HUES6 (cell line): ENCODE results near the gene EPGN.

Experiments used
- H3K27ac ChIP-seq: 2 replicates; pipeline ENCODE4 v1.7.0; 2013; ENCODE audit warnings: low read depth, mild to moderate bottlenecking, low read length, inconsistent platforms
- H3K27me3 ChIP-seq: 2 replicates; pipeline ENCODE4 v1.6.1; 2013; ENCODE audit warnings: low read length; ENCODE audit not compliant: control insufficient read depth, insufficient read depth
- H3K36me3 ChIP-seq: 2 replicates; pipeline ENCODE4 v1.6.1; 2013; ENCODE audit warnings: low read length; ENCODE audit not compliant: control insufficient read depth, insufficient read depth
- H3K4me1 ChIP-seq: 2 replicates; pipeline ENCODE4 v1.6.1; 2013; ENCODE audit warnings: low read length; ENCODE audit not compliant: control insufficient read depth, insufficient read depth
- H3K4me3 ChIP-seq: 2 replicates; pipeline ENCODE4 v1.5.1; 2013; ENCODE audit warnings: low read depth, low read length
- H3K9ac ChIP-seq: one replicate; pipeline ENCODE4 v1.6.1; 2013; ENCODE audit warnings: mild to moderate bottlenecking, low read length
- H3K9me3 ChIP-seq: 2 replicates; pipeline ENCODE4 v1.6.1; 2013; ENCODE audit warnings: low read depth, low read length; ENCODE audit not compliant: control insufficient read depth, insufficient read depth

Gene EPGN

GRCh38 chr4:74283614-74284013 lies 24.7 kb upstream of the EPGN start:
- Histone ChIP-seq H3K27ac (no peak overlapping the region), H3K36me3 (no peaks in the 10 kb centered on the region), H3K9ac (no peak overlapping the region), H3K27me3 (no peaks in the 10 kb centered on the region), H3K4me1 (no peaks in the 10 kb centered on the region), H3K4me3 (no peak overlapping the region), H3K9me3 (no peaks in the 10 kb centered on the region)

- H3K4me1 ChIP-seq, result no peaks in the 10 kb centered on the region
- no peaks in the 10 kb centered on the region for H3K9me3 ChIP-seq
- no peak overlapping the region for H3K9ac ChIP-seq
- no peak overlapping the region for H3K4me3 ChIP-seq
- H3K27ac ChIP-seq, result no peak overlapping the region
- no peaks in the 10 kb centered on the region for H3K27me3 ChIP-seq
- H3K36me3 ChIP-seq, result no peaks in the 10 kb centered on the region
Observed at GRCh38 chr4:74284053-74284452, 24.2 kb upstream of the EPGN start.

GRCh38 chr4:74287164-74287563 lies 21.1 kb upstream of the EPGN start:
- H3K4me1 ChIP-seq, result no peaks in the 10 kb centered on the region
- no peak overlapping the region for H3K4me3 ChIP-seq
- no peaks in the 10 kb centered on the region for H3K9me3 ChIP-seq
- no peaks in the 10 kb centered on the region for H3K27me3 ChIP-seq
- no peak overlapping the region for H3K9ac ChIP-seq
- no peak overlapping the region for H3K27ac ChIP-seq
- no peaks in the 10 kb centered on the region for H3K36me3 ChIP-seq

GRCh38 chr4:74287791-74288190 lies 20.5 kb upstream of the EPGN start:
- Histone ChIP-seq H3K9ac (no peak overlapping the region), H3K27ac (no peak overlapping the region), H3K27me3 (no peaks in the 10 kb centered on the region), H3K9me3 (no peaks in the 10 kb centered on the region), H3K4me3 (no peak overlapping the region), H3K4me1 (no peaks in the 10 kb centered on the region), H3K36me3 (no peaks in the 10 kb centered on the region)

GRCh38 chr4:74291471-74291870 lies 16.8 kb upstream of the EPGN start:
- Histone ChIP-seq H3K27me3 (no peaks in the 10 kb centered on the region), H3K36me3 (no peaks in the 10 kb centered on the region), H3K9ac (no peak overlapping the region), H3K4me3 (no peak overlapping the region), H3K9me3 (no peaks in the 10 kb centered on the region), H3K27ac (no peak overlapping the region), H3K4me1 (no peaks in the 10 kb centered on the region)

- Histone ChIP-seq H3K27ac (no peak overlapping the region), H3K9me3 (no peaks in the 10 kb centered on the region), H3K4me3 (no peak overlapping the region)
Observed at GRCh38 chr4:74292111-74292870, 16.0 kb upstream of the EPGN start.

GRCh38 chr4:74293558-74293957 lies 14.7 kb upstream of the EPGN start:
- H3K36me3 ChIP-seq, result no peaks in the 10 kb centered on the region
- H3K9me3 ChIP-seq, result no peaks in the 10 kb centered on the region
- H3K9ac ChIP-seq, result no peak overlapping the region
- H3K4me3 ChIP-seq, result no peak overlapping the region
- no peaks in the 10 kb centered on the region for H3K4me1 ChIP-seq
- H3K27me3 ChIP-seq, result no peaks in the 10 kb centered on the region
- no peak overlapping the region for H3K27ac ChIP-seq

More at GRCh38 chr4:74292111-74292870, 16.0 kb upstream of the EPGN start:
- Histone ChIP-seq H3K27me3 (no peaks in the 10 kb centered on the region), H3K36me3 (no peaks in the 10 kb centered on the region), H3K9ac (no peak overlapping the region), H3K4me1 (no peaks in the 10 kb centered on the region)

- Histone ChIP-seq H3K27ac (no peak overlapping the region), H3K4me3 (no peak overlapping the region), H3K9ac (no peak overlapping the region), H3K27me3 (no peaks in the 10 kb centered on the region), H3K36me3 (no peaks in the 10 kb centered on the region), H3K4me1 (no peaks in the 10 kb centered on the region), H3K9me3 (no peaks in the 10 kb centered on the region)
Observed at GRCh38 chr4:74294681-74295080, 13.6 kb upstream of the EPGN start.

- Histone ChIP-seq H3K36me3 (no peaks in the 10 kb centered on the region), H3K9ac (no peak overlapping the region), H3K4me3 (no peak overlapping the region), H3K9me3 (no peaks in the 10 kb centered on the region), H3K27ac (no peak overlapping the region), H3K27me3 (no peaks in the 10 kb centered on the region), H3K4me1 (no peaks in the 10 kb centered on the region)
Observed at GRCh38 chr4:74297539-74297938, 10.7 kb upstream of the EPGN start.

- Histone ChIP-seq H3K4me1 (no peaks in the 10 kb centered on the region), H3K9ac (no peak overlapping the region), H3K36me3 (no peaks in the 10 kb centered on the region), H3K27ac (no peak overlapping the region), H3K4me3 (no peak overlapping the region), H3K27me3 (no peaks in the 10 kb centered on the region), H3K9me3 (no peaks in the 10 kb centered on the region)
Observed at GRCh38 chr4:74304095-74304625, 4.1 kb upstream of the EPGN start.

- H3K27me3 ChIP-seq, result no peaks in the 10 kb centered on the region
- no peaks in the 10 kb centered on the region for H3K36me3 ChIP-seq
- H3K9ac ChIP-seq, result no peak overlapping the region
- H3K27ac ChIP-seq, result no peak overlapping the region
- no peaks in the 10 kb centered on the region for H3K9me3 ChIP-seq
- no peak overlapping the region for H3K4me3 ChIP-seq
- no peaks in the 10 kb centered on the region for H3K4me1 ChIP-seq
Observed at GRCh38 chr4:74305000-74305399, 3.3 kb upstream of the EPGN start.
